GM18520 (cell line): ENCODE measurements around the gene NPR1.
A peak's percentile ranks its signal among the peaks of the same experiment; 100 is the strongest.
"Not testable (repeated sequence)": the region's sequence is repeated elsewhere in the genome, so short reads cannot be mapped to it uniquely, and the experiment has no call there.

Source experiments
- ATAC-seq: cut with Tn5 transposase; IDR thresholded peaks from one replicate; pipeline ENCODE4 v1.9.1; 2021; ENCODE audit not compliant: unreplicated experiment

The NPR1 gene

DNA sequence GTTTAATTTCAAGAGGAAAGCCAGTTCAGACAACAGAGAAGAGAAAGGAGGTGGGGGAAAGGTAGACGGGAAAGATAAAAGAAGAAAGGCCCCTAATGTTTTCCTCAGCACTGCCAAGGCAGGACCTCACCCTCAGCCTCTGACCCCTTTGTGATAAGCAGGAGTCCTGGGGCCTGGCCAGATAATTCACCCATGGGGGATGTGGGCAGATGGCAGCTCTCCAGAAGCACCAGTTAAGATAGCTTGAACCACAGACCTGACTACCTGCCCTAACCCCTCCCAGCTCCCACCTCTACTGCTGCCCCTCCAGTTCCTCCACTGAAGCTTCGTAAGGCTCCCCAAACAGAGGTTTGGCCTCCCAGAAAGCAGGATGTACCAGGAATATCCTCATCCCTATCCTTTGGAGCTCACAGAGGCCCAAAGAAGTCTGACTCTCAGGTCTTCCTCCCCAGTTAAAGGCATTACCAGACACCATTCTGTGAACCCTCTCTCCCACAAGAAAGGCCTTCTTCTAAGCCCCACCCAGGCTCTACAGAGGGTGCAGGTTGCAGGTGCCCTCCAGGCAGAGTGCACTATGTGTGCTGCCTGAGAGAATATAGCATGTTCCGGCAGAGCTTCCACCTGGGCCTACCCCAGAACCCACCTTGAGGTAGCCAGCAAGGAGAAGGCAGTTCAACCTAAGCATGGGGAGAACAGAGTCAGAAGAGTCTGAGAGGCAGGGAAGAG is 29.2 kb upstream of the NPR1 start:
- ATAC-seq, result no peak

DNA sequence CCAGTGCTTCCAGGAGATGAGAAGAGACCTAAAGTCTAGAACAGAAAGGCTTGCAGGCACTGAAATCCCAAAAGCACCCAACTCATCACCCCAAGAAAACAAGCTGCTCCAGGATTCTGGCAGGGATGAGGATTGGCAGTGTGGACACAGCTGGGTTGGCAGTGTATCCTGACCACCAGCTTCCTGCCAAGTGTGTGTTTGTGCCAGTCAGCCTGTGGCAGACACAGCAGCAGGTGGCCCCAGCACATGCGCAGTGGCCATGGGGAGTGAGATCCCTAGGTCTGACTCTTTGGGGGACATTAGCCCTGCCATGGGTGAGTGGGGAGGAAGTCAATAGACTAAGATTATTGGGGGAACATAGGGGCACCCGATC is 28.6 kb upstream of the NPR1 start:
- ATAC-seq, result no peak

DNA sequence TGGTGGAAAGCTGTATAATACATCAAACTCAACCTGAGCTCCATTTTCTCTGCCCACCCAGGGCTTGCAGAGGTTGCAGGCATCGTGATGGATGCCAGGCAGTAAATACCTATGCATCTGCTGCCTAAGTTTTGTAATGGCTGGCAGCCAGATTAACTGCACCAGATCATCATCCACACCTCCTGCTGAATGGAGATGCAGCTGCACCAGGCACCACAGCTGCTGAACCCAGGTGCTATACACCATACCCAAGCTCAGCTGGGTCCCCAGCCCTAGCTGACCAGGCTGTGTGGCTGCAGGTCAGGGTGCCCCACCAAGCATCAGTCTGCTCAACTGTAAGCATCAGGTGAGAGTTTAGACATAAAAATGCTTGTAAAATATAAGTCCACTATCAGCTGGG is 26.7 kb upstream of the NPR1 start:
- no peak for ATAC-seq

GRCh38 chr1:153652805-153653500 is 25.5 kb upstream of the NPR1 start:
- ATAC-seq, result no peak

DNA sequence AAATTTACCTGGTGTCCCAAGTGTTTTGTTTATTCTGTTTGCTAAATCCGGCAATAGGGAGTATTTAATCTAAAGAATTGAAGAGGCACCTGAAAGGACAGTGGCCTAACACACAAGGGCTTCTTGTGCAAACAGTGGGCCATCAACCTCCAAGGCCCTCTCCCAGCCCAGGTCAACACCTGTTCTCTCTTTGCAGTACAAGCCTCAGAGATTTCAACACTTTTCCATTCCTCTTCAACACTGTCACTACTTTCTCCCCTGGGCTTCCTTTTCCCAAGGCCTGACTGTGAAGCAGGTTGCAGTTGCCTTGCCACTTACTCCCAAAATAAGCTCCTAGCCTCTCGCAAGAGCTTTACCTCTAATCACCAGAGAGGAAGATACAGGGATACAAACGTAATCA is 23.2 kb upstream of the NPR1 start:
- ATAC-seq, result no peak

GRCh38 chr1:153658400-153659174 is 19.9 kb upstream of the NPR1 start, which contains the start of gene SNAPIN:
Gene SNAPIN, plus strand, starts transcription at chr1:153658703. Its CDS starts 41 bp downstream, at chr1:153658744.
- ATAC-seq, result peak; percentile 75

- no peak for ATAC-seq
Measured at GRCh38 chr1:153659175-153659534, 19.3 kb upstream of the NPR1 start.

GRCh38 chr1:153659656-153660055 is 18.8 kb upstream of the NPR1 start:
- ATAC-seq, result no peak

- ATAC-seq, result no peak
Measured at GRCh38 chr1:153661111-153661708, 17.3 kb upstream of the NPR1 start.

- no peak for ATAC-seq
Measured at GRCh38 chr1:153662269-153662668, 16.2 kb upstream of the NPR1 start.

DNA sequence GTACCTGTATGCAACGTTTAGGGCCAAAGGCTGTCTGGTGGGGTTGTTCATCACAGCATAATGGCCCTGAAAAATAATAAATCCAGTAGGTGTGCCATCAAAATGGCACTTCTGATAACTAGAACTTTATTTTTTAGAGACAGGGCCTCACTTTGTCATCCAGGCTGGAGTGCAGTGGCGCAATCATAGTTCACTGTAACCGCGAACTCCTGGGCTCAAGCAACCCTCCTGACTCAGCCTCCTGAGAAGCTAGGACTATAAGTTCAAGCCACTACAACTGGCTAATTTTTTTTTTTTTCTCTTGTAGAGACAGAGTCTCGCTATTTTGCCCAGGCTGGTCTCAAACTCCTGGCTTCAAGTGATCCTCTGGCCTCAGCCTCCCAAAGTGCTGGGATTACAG is 15.3 kb upstream of the NPR1 start:
- ATAC-seq, result no peak

- ATAC-seq, result no peak
Measured at GRCh38 chr1:153667439-153667838, 11.0 kb upstream of the NPR1 start.

GRCh38 chr1:153668672-153669071 is 9.8 kb upstream of the NPR1 start:
- ATAC-seq, result not testable (repeated sequence)

GRCh38 chr1:153669606-153670005 is 8.9 kb upstream of the NPR1 start:
- ATAC-seq, result no peak

- no peak for ATAC-seq
Measured at GRCh38 chr1:153670257-153670858, 8.1 kb upstream of the NPR1 start.

DNA sequence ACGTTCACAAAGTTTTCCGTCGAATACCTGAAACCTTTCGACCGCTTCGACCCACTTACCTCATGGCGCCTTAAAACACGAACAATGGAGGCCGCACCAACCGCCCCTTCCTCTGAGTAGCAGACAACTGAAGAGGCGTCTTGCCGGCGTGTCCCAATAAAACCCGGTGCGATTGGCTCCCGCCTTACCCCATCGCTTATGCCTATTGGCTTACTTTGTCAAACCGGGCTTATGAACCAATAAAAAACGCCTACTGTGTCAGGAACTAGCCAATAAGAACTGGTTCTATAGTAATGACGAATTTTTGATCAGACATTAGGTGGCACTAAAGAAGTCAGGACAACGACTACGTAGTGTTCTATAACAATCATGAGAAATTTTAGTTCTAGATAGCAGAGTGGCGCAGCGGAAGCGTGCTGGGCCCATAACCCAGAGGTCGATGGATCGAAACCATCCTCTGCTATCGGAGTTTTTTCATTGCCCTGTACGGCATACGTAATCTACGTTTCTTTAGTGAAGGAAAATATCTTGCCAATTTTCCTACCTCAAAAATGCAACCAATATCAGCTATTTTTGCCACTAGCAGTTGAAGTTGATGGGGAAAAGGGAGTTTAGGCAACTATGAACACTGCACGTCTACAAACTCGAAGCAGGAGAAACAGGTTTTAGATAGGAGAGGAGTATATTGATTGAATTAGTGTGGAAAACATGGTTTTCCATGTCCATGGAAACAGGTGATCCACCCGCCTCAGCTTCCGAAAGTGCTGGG is 7.4 kb upstream of the NPR1 start, which contains the start of gene ILF2:
Gene ILF2 (minus strand): TSS at position 135 of the 769 bp plus-strand sequence. CDS start 71 bp downstream, at position 64.
- ATAC-seq, result peak; percentile 96

DNA sequence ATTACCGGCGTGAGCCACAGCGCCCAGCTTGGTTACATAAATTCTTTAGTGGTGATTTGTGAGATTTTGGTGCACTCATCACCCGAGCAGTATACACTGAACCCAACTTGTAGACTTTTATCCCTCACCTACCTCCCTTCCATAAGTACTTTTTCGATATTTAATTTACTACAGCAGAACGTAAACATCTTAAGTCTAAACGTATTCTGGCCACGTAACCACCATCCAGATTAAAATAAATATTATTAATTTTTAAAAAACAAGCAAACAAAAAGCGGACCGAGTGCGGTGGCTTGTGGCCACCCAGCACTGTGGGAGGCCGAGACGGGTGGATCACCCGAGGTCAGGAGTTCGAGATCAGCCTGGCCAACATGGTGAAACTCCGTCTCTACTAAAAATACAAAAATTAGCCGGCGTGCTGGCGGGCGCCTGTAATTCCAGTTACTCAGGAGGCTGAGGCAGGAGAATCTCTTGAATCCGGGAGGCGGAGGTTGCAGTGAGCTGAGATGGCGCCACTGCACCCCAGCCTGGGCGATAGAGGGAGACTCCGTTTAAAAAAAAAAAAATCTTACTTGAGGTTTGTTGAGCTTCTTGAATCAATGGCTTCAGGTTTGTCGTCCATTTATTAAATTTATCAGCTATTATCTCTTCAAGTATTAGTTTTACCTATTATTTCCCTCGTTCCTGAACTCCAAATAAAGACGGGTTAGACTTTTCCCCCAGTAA is 6.7 kb upstream of the NPR1 start:
- ATAC-seq, result peak; percentile 7

DNA sequence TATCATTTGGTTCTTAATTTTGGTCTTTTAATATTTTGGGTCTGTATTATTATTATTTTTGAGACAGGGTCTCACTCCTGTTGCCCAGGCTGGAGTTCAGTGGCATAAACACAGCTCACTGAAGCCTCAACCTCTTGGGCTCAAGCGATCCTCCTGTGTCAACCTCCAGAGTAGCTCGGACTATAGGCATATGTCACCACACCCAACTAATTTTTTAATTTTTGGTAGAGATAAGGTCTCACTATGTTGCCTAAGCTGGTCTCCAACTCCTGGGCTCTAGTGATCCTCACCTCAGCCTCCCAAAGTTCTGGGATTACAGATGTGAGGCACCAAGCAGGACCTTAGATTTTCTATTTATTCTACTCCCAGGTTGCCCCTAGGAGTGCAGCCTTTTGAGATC is 5.0 kb upstream of the NPR1 start:
- ATAC-seq, result no peak

DNA sequence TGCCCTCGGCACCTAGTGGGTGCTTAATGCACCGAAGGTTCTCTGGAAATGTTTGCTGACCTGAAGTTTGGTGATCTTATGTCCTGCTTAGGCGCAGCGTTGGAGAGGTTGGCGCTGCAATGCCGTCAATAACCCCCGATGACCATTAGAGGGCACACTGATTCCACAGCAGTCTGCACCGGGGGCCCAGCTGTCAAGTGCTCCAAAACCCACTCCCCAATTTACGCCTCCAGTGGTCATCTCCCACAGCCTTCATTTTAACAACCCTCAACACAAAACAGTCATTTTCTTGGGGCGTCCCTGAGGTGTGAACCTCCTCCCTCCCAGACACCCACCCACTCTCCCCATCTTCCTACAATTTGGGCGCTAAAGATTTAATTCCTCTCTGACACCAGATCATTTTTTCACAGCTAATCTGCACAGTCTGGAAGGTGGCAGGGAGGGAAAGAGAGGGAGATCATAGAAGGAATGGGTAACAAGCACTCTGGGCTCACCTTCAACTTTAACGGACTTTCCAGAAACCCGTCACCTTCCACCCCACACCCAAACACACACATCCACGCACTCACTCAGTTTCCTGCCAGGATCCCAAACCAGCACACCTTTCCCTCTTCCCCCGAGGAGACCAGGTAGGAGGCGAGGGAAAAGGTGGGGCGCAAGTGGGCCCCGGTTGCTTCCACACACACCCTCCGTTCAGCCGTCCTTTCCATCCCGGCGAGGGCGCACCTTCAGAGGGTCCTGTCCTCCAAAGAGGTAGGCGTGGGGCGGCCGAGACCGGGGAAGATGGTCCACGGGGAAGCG is 570 bp upstream of the NPR1 start:
- no peak for ATAC-seq
